Stomach (tissue), 9 donors: ENCODE data around the gene FBXO47. TPM values are rescaled to one million over a fixed set of nuclear protein-coding genes. Genes with fewer than 3 reads are reported as not detected.
A peak's percentile ranks its signal among the peaks of the same experiment; 100 is the strongest.

Experiments used
- DNase-seq, 2 donors: peaks; one replicate each; pipeline versions ENCODE4 v3.0.0 to v3.0.0-alpha.2; 2013 to 2019
- H3K27ac ChIP-seq, 5 donors: fragments of 200-600 bp in 4 of 5; sonication (generic) in 4 of 5; one replicate each; pipeline ENCODE4 v1.5.1; 2013 to 2019; ENCODE audit warnings: mild to moderate bottlenecking in 1 of 5, moderate library complexity in 1 of 5
- H3K27me3 ChIP-seq, 3 donors: fragments of 200-600 bp; sonication (generic); one replicate each; pipeline ENCODE4 v1.5.1; 2017 to 2019; ENCODE audit warnings: mixed run types in 1 of 3
- H3K36me3 ChIP-seq, 4 donors: fragments of 200-600 bp; sonication (generic); 1 replicate in 3 of 4; 2 replicates in 1 of 4; pipeline ENCODE4 v1.5.1; 2016 to 2019
- H3K4me1 ChIP-seq, 4 donors: fragments of 200-600 bp; sonication (generic); one replicate each; pipeline ENCODE4 v1.5.1; 2016 to 2019
- H3K4me3 ChIP-seq, 4 donors: fragments of 200-600 bp; sonication (generic) in 3 of 4; one replicate each; pipeline ENCODE4 v1.5.1; 2016 to 2019; ENCODE audit warnings: mild to moderate bottlenecking in 1 of 4
- H3K9me3 ChIP-seq, 4 donors: fragments of 200-600 bp; sonication (generic); one replicate each; pipeline ENCODE4 v1.5.1; 2016 to 2019
- EP300 ChIP-seq: sonication (generic); formaldehyde crosslinking; IDR thresholded peaks from one replicate; pipeline ENCODE4 v1.6.1; 2017; ENCODE audit warnings: antibody characterized with exemption
- POLR2A ChIP-seq, 4 donors: fragments of 450-650 bp; IDR thresholded peaks; one replicate each; pipeline ENCODE4 v1.6.1; 2016; ENCODE audit warnings: antibody characterized with exemption in 4 of 4, control low read depth in 2 of 4, mild to moderate bottlenecking in 1 of 4, moderate library complexity in 1 of 4
- POLR2AphosphoS5 ChIP-seq, 3 donors: sonication (generic); formaldehyde crosslinking; IDR thresholded peaks; one replicate each; pipeline ENCODE4 v1.6.1; 2016; ENCODE audit warnings: antibody characterized with exemption in 3 of 3
- WGBS, 5 donors: extraction: QIAGEN DNeasy Blood & Tissue Kit in 3 of 5; methylation state at CpG; one replicate each; pipeline versions ENCODE4 v1.1.5 to v1.1.7; 2013 to 2018; 5-methylcytosine and 5-hydroxymethylcytosine counted together
- intact Hi-C: fragments of 100-400 bp; cut with DNase I; formaldehyde crosslinking; loops from one replicate; pipeline ENCODE4 v1.15.1; 2023; ENCODE audit warnings: low total_unique reads
- polyA plus RNA-seq, 3 donors: library from polyadenylated mRNA; stranded (reverse); fragments of 200-250 nt; gene quantifications; one replicate each; pipeline ENCODE4 v1.2.3, GENCODE V29; 2013
- total RNA-seq, 5 donors: library from RNA; depleted of rRNA; stranded (reverse); fragments of >200 nt; gene quantifications; one replicate each; pipeline versions ENCODE4 v1.1.0 to v1.2.3, GENCODE V29; 2014 to 2016
- TF ChIP-seq, protein P1 (sequence below), 7 experiments: fragments of 450-650 bp in 4 of 7; fragments of 200-600 bp in 3 of 7; sonication (generic) in 3 of 7; IDR thresholded peaks; one replicate each; pipeline ENCODE4 v1.5.1; 2016 to 2019; ENCODE audit warnings: antibody characterized with exemption in 7 of 7, control low read depth in 2 of 7, mild to moderate bottlenecking in 1 of 7
- donor health status: healthy with polysubstance abuse.
- donor health status: Bipolar disorder and iron deficiency.
- donor health status: healthy.

The FBXO47 gene
- total and polyA plus RNA-seq, 8 donors, result not detected

DNA sequence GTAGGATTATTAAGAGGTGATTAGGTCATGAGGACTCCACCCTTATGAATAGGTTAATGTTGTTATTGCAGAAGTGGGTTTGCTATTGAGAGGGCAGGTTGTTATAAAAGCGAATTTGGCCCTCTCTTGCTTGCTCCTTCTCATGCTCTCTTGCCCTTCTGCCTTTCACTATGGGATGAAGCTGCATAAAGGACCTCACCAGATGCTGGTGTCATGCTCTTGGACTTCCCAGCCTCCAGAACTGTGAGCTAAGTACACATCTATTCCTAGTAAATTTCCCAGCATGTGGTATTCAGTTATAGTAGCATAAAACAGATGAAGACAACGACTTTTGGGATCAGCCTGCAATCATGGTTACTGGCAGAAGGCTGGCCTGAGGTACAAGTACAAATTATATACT is 41.4 kb upstream of the FBXO47 start:
- DNase-seq, result no peak
- H3K4me1 ChIP-seq, result peaks cover 0 to 3% (median 0%) of the 10 kb centered on the region in 4 donors
- no peak for TF ChIP-seq POLR2AphosphoS5 (IDR thresholded peaks at IDR 0.05)
- TF ChIP-seq POLR2A (IDR thresholded peaks at IDR 0.05), result no peak
- TF ChIP-seq EP300, result no peak
- TF ChIP-seq, protein P1, sequence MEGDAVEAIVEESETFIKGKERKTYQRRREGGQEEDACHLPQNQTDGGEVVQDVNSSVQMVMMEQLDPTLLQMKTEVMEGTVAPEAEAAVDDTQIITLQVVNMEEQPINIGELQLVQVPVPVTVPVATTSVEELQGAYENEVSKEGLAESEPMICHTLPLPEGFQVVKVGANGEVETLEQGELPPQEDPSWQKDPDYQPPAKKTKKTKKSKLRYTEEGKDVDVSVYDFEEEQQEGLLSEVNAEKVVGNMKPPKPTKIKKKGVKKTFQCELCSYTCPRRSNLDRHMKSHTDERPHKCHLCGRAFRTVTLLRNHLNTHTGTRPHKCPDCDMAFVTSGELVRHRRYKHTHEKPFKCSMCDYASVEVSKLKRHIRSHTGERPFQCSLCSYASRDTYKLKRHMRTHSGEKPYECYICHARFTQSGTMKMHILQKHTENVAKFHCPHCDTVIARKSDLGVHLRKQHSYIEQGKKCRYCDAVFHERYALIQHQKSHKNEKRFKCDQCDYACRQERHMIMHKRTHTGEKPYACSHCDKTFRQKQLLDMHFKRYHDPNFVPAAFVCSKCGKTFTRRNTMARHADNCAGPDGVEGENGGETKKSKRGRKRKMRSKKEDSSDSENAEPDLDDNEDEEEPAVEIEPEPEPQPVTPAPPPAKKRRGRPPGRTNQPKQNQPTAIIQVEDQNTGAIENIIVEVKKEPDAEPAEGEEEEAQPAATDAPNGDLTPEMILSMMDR (IDR thresholded peaks at IDR 0.05), result no peak
- H3K36me3 ChIP-seq, result no peaks in the 10 kb centered on the region
- peaks cover 0 to 9% (median 3%) of the 10 kb centered on the region in 3 donors for H3K27me3 ChIP-seq
- intact Hi-C loops, result no loop called here
- 62 to 76% (median 67%) methylated on average over 2 of the region's 2 CpGs for WGBS, 5 donors
- H3K27ac ChIP-seq, result no peak overlapping the region
- no peak overlapping the region for H3K4me3 ChIP-seq
- no peaks in the 10 kb centered on the region for H3K9me3 ChIP-seq

DNA sequence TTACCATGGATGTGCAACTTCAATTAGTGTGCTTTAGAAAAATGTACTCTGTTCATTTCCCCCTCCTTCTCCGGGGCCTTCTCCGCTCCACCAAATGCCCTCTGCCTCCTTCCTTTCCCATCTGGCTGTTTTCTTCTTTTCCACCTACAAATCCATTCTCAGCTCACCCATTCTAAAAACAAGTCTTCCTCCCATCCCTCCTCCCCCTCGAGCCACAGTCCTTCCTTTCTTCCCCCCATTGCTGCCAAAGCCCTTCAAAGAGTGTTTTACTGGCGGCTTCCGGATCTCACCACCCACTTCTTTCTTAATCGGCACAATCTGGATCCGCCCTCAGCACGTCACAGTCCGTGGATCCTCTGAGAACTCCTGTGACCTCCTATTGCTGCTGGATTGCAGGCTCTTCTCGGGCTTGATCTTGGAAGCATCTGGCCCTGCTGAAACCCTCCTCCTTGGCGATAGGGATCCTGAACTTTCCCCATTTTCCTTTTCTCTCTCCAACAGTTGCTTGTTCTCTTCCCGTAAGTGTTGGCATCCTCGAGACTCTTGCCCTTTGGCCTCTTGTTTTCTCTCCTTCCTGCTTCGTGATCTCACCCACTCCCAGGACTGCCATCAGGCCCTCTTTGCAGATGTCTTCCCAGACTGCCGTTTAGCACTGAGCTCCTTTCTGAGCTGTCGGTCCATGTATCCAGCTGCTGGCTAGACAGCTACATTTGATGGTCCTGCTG is 36.0 kb upstream of the FBXO47 start:
- intact Hi-C loops, result no loop called here
- TF ChIP-seq EP300, result no peak
- TF ChIP-seq POLR2AphosphoS5 (IDR thresholded peaks at IDR 0.05), result peak in 1 of 3 donors; percentile 7
- TF ChIP-seq, protein P1 (IDR thresholded peaks at IDR 0.05), result no peak
- Histone ChIP-seq H3K27me3 (peaks cover 0 to 9% (median 0%) of the 10 kb centered on the region in 3 donors), H3K36me3 (no peaks in the 10 kb centered on the region), H3K4me3 (no peak overlapping the region), H3K9me3 (no peaks in the 10 kb centered on the region), H3K27ac (peak overlapping the region; percentile 19 to 90 (median 79)), H3K4me1 (peaks cover 9 to 31% (median 21%) of the 10 kb centered on the region in 4 donors)
- peak; percentile 42 to 73 for DNase-seq
- 50 to 61% (median 57%) methylated on average over 16 of the region's 16 CpGs for WGBS, 5 donors

DNA sequence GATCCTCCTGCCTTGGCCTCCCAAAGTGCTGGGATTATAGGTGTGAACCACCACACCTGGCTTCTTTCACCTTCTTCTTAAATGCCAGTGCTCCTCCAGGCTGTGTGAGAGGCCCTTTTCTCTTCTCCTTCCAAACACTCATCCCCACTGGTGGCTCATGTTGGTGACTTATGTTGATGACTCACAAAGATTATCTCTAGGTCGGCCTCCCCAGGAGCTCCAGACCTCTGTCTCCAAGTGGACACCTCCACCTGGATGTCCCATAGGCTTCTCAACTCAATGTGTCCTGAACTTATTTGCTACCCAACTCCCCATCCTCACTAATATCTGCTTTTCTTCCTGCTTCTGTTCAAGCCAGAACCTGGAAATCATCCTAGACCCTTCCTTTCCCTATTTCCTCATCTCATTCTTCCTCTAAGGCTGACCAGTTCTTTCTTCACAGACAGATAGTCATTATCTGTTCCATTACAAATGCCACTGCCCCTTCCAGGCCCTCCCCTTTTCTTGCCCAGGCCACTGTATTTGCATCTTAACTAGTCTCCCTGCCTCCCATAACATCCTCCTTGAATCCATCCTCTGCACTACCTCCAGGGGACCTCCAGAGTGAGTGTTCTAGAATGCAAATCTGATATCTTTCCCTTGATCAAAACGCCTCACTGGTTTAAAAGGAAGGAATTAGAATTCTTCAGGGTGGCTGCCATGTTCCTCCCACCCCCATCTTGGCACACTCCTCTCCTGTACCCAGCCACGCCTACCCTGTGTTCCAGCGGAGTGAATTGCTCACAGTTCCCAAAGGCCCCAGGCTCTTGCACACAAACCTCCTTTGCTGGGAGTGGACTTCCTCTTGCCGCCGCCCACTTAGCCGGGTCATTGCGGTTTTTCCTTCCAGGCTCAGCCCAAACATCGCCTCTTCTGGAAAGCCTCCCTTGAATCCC is 34.8 kb upstream of the FBXO47 start:
- Histone ChIP-seq H3K9me3 (peaks cover 0 to 11% (median 9%) of the 10 kb centered on the region in 4 donors), H3K27ac (peak overlapping the region; percentile 49 to 90 (median 79)), H3K4me1 (peaks cover 9 to 31% (median 21%) of the 10 kb centered on the region in 4 donors), H3K27me3 (peaks cover 0 to 9% (median 0%) of the 10 kb centered on the region in 3 donors), H3K36me3 (no peaks in the 10 kb centered on the region), H3K4me3 (no peak overlapping the region)
- peak in 1 of 3 donors; percentile 58 for TF ChIP-seq POLR2AphosphoS5 (IDR thresholded peaks at IDR 0.05)
- TF ChIP-seq, protein P1 (IDR thresholded peaks at IDR 0.05), result no peak
- 36 to 46% (median 40%) methylated on average over 9 of the region's 9 CpGs for WGBS, 5 donors
- intact Hi-C loops, result no loop called here
- DNase-seq, result peak; percentile 44 to 48

DNA sequence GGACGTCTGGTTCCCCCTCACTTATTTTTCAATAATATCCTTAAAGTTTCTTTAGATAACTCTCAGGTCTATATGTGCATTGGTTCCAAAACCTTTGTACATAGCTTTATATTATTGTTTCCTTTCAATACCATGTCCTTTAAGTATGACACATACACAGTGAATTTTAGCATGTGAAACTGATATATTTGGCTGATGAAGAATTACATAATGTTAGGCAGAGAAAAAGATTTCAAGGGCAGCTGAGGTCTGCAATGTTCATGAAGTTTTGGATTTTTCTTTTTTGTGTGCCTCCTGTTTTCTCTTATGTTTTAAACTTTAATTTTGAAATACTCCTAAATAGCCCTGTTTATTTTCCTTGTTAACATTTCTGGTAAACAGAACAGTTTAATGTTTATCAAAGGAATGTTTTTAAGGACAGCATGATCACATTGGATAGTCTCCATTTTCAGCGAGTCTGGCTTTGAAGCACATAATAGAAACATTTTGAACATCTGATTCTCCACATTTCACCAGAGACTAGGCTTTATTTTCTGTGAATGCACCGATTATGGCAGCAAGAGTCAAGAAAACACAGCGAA is 32.9 kb upstream of the FBXO47 start:
- Histone ChIP-seq H3K27ac (peak overlapping the region in 4 of 5 donors; percentile 75 to 90 (median 80)), H3K36me3 (no peaks in the 10 kb centered on the region), H3K4me3 (no peak overlapping the region), H3K27me3 (no peaks in the 10 kb centered on the region), H3K4me1 (peaks cover 9 to 31% (median 21%) of the 10 kb centered on the region in 4 donors), H3K9me3 (peaks cover 0 to 21% (median 14%) of the 10 kb centered on the region in 4 donors)
- TF ChIP-seq, protein P1 (IDR thresholded peaks at IDR 0.05), result no peak
- TF ChIP-seq EP300 (no peak), POLR2A (IDR thresholded peaks at IDR 0.05) (no peak), POLR2AphosphoS5 (IDR thresholded peaks at IDR 0.05) (no peak)
- intact Hi-C loops, result no loop called here
- 47 to 65% (median 56%) methylated on average over 4 of the region's 4 CpGs for WGBS, 5 donors
- no peak for DNase-seq
